CD4-positive, CD25-positive, alpha-beta regulatory T cell (primary cell): ENCODE results near the gene SRSF9. TPM values are rescaled to one million over a fixed set of nuclear protein-coding genes. Genes with fewer than 3 reads are reported as not detected.
"Not testable (repeated sequence)": the region's sequence is repeated elsewhere in the genome, so short reads cannot be mapped to it uniquely, and the experiment has no call there.

Experiments
- ATAC-seq, 2 donors: fragments of 150-1000 bp; cut with Tn5 transposase; one replicate each; pipeline ENCODE4 v1.10.0; 2021; ENCODE audit warnings: low read depth in 2 of 2, moderate number of reproducible peaks in 2 of 2, moderate library complexity in 1 of 2
- DNase-seq, 3 donors: peaks; one replicate each; pipeline versions ENCODE4 v3.0.0 to v3.0.0-alpha.2; 2012 to 2022; ENCODE audit warnings: mixed read lengths in 1 of 3
- H3K27ac ChIP-seq: one replicate; pipeline ENCODE4 v1.7.0; 2013; ENCODE audit warnings: mild to moderate bottlenecking, low read length; ENCODE audit not compliant: insufficient read depth, poor library complexity, severe bottlenecking
- H3K27me3 ChIP-seq: one replicate; pipeline ENCODE4 v1.7.0; 2013; ENCODE audit warnings: low read length; ENCODE audit not compliant: control insufficient read depth, insufficient read depth
- H3K36me3 ChIP-seq: one replicate; pipeline ENCODE4 v1.7.0; 2013; ENCODE audit warnings: mild to moderate bottlenecking, low read length, moderate library complexity; ENCODE audit not compliant: control insufficient read depth, insufficient read depth
- H3K4me1 ChIP-seq: 2 replicates; pipeline ENCODE4 v1.7.0; 2013; ENCODE audit warnings: mild to moderate bottlenecking, low read length; ENCODE audit not compliant: insufficient read depth, control insufficient read depth, poor library complexity, severe bottlenecking
- H3K4me3 ChIP-seq: one replicate; pipeline ENCODE4 v1.7.0; 2013; ENCODE audit warnings: low read depth, mild to moderate bottlenecking, low read length, moderate library complexity
- H3K9me3 ChIP-seq, 2 experiments: 1 replicate in 1 of 2; 2 replicates in 1 of 2; pipeline ENCODE4 v1.7.0; 2013; ENCODE audit warnings: low read length in 2 of 2, mild to moderate bottlenecking in 1 of 2, moderate library complexity in 1 of 2; ENCODE audit not compliant: control insufficient read depth in 2 of 2
- H3K27ac Mint-ChIP-seq, 3 donors: one replicate each; pipeline ENCODE4 v1.8.0; 2020 to 2022; ENCODE audit warnings: mild to moderate bottlenecking in 3 of 3, mixed read lengths in 3 of 3, moderate library complexity in 2 of 3
- H3K27me3 Mint-ChIP-seq: one replicate; pipeline ENCODE4 v1.8.0; 2022; ENCODE audit warnings: mild to moderate bottlenecking, mixed read lengths
- H3K36me3 Mint-ChIP-seq: one replicate; pipeline ENCODE4 v1.8.0; 2020; ENCODE audit warnings: mixed read lengths
- H3K4me1 Mint-ChIP-seq, 4 donors: one replicate each; pipeline ENCODE4 v1.8.0; 2020 to 2022; ENCODE audit warnings: mixed read lengths in 4 of 4, mild to moderate bottlenecking in 1 of 4
- H3K4me3 Mint-ChIP-seq, 4 donors: one replicate each; pipeline ENCODE4 v1.8.0; 2020 to 2022; ENCODE audit warnings: mild to moderate bottlenecking in 4 of 4, mixed read lengths in 4 of 4, moderate library complexity in 3 of 4
- H3K9me3 Mint-ChIP-seq, 7 donors: one replicate each; pipeline ENCODE4 v1.8.0; 2020 to 2022; ENCODE audit warnings: mixed read lengths in 7 of 7, mild to moderate bottlenecking in 3 of 7, moderate library complexity in 2 of 7
- polyA plus RNA-seq, 4 donors: library from polyadenylated mRNA; unstranded; fragments of 300-500 nt; fragmentation: Illumina TruSeq; gene quantifications; one replicate each; pipeline ENCODE4 v1.2.3, GENCODE V29; 2021
- total RNA-seq: library from RNA; stranded (reverse); gene quantifications from one replicate; pipeline ENCODE4 v1.2.3, GENCODE V29; 2022

The SRSF9 gene
- total and polyA plus RNA-seq, 5 donors from 2014 or later, result 138 to 193 (median 189) TPM

DNA sequence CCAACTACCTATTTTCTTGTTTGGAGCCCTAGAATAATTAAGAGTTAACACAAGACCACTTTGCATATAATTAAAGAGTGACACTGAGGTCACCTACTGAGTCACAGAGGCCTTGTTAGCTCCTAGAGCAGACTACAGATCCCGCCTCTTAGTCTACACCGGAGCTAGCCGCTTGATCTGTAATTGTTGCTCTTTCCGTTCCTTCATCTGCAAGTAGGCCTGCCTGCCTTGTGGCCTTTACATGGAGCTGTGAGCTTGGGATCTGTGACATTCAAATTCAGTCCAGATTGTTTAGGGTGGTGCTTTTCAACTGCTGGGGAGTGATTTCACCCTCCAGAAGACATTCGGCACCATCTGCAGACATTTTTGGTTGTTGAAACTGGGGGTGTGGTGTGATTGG, 20.8 kb upstream of the SRSF9 start:
- no peak overlapping the region for H3K27ac Mint-ChIP-seq
- DNase-seq (no peak), ATAC-seq (no peak)
- Histone ChIP-seq H3K36me3 (no peaks in the 10 kb centered on the region), H3K27me3 (no peaks in the 10 kb centered on the region), H3K4me1 (peaks cover 5% of the 10 kb centered on the region), H3K27ac (no peak overlapping the region), H3K9me3 (no peaks in the 10 kb centered on the region), H3K4me3 (no peak overlapping the region)
- no peaks in the 10 kb centered on the region for H3K36me3 Mint-ChIP-seq
- no peaks in the 10 kb centered on the region for H3K27me3 Mint-ChIP-seq
- peaks cover 6 to 9% (median 7%) of the 10 kb centered on the region in 4 donors for H3K4me1 Mint-ChIP-seq
- H3K9me3 Mint-ChIP-seq, result peaks cover 0 to 2% (median 0%) of the 10 kb centered on the region in 7 donors
- H3K4me3 Mint-ChIP-seq, result no peak overlapping the region

GRCh38 chr12:120489018-120489417, 19.5 kb upstream of the SRSF9 start:
- peaks cover 0 to 4% (median 2%) of the 10 kb centered on the region in 4 donors for H3K4me1 Mint-ChIP-seq
- no peak overlapping the region for H3K27ac Mint-ChIP-seq
- Histone ChIP-seq H3K9me3 (no peaks in the 10 kb centered on the region), H3K4me3 (no peak overlapping the region), H3K4me1 (no peaks in the 10 kb centered on the region), H3K27me3 (no peaks in the 10 kb centered on the region), H3K36me3 (no peaks in the 10 kb centered on the region), H3K27ac (no peak overlapping the region)
- no peaks in the 10 kb centered on the region for H3K36me3 Mint-ChIP-seq
- no peak for DNase-seq
- no peak for ATAC-seq
- H3K4me3 Mint-ChIP-seq, result peak overlapping the region in 1 of 4 donors; percentile 13
- peaks cover 0 to 2% (median 0%) of the 10 kb centered on the region in 7 donors for H3K9me3 Mint-ChIP-seq
- H3K27me3 Mint-ChIP-seq, result no peaks in the 10 kb centered on the region

DNA sequence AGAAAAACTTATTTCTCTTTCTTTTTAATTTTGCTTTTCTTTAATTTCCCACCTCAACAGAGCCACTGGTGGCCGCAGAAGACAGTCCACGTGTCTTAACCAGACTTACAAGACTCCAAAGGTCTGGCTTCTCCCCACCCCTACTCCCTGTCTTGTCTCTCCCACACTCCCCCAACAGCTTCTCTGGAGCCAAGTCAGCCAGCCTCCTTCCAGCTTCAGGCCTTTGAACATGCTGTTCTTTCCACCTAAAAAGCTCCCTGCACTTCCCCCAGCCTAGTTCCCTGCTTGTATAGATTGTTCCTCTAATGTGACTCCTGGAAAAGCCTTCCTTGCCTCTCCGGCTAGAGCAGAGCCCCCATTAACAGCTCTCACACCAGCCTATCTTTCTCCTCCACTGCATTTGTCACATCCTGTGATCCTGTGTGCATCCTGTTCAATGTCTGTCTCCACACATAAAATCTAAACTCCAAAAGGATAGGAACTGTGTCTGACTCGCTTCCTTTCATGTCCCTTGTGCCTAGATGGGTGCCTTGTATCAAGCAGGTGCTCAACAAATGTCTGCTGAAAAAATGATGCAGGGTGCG, 18.6 kb upstream of the SRSF9 start:
- H3K9me3 ChIP-seq, result no peaks in the 10 kb centered on the region
- ATAC-seq (no peak), DNase-seq (no peak)
- no peak overlapping the region for H3K4me3 Mint-ChIP-seq
- H3K36me3 Mint-ChIP-seq, result no peaks in the 10 kb centered on the region
- no peak overlapping the region for H3K27ac Mint-ChIP-seq
- H3K4me1 ChIP-seq, result no peaks in the 10 kb centered on the region
- peaks cover 0 to 4% (median 2%) of the 10 kb centered on the region in 4 donors for H3K4me1 Mint-ChIP-seq
- H3K27ac ChIP-seq, result no peak overlapping the region
- no peaks in the 10 kb centered on the region for H3K36me3 ChIP-seq
- H3K27me3 Mint-ChIP-seq, result no peaks in the 10 kb centered on the region
- no peak overlapping the region for H3K4me3 ChIP-seq
- no peaks in the 10 kb centered on the region for H3K27me3 ChIP-seq
- peaks cover 0 to 2% (median 0%) of the 10 kb centered on the region in 7 donors for H3K9me3 Mint-ChIP-seq

DNA sequence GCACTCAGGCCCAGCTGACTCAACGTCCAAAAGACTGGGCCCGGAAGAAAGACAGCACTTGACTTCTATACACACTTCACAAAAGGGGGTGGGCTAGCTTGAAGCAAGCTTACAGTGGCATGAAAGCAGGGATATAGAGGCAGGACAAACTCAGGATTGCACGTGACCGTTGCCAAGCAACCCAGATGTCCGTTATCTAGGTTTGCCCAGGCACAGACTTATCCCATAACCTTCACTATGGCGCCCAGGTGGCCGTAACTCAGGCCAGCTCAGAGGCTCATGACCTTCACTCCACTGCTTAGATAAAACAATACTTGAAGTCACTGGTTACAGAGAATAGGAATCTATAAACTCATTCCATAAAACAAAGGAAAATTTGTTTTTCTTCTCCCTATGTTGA, 18.0 kb upstream of the SRSF9 start:
- H3K27me3 ChIP-seq, H3K9me3 Mint-ChIP-seq, ATAC-seq, H3K9me3 ChIP-seq, H3K27ac Mint-ChIP-seq, H3K36me3 Mint-ChIP-seq, H3K4me3 Mint-ChIP-seq, H3K4me1 ChIP-seq, H3K27ac ChIP-seq, H3K4me1 Mint-ChIP-seq, H3K36me3 ChIP-seq, H3K27me3 Mint-ChIP-seq, DNase-seq, H3K4me3 ChIP-seq: not testable (repeated sequence)

DNA sequence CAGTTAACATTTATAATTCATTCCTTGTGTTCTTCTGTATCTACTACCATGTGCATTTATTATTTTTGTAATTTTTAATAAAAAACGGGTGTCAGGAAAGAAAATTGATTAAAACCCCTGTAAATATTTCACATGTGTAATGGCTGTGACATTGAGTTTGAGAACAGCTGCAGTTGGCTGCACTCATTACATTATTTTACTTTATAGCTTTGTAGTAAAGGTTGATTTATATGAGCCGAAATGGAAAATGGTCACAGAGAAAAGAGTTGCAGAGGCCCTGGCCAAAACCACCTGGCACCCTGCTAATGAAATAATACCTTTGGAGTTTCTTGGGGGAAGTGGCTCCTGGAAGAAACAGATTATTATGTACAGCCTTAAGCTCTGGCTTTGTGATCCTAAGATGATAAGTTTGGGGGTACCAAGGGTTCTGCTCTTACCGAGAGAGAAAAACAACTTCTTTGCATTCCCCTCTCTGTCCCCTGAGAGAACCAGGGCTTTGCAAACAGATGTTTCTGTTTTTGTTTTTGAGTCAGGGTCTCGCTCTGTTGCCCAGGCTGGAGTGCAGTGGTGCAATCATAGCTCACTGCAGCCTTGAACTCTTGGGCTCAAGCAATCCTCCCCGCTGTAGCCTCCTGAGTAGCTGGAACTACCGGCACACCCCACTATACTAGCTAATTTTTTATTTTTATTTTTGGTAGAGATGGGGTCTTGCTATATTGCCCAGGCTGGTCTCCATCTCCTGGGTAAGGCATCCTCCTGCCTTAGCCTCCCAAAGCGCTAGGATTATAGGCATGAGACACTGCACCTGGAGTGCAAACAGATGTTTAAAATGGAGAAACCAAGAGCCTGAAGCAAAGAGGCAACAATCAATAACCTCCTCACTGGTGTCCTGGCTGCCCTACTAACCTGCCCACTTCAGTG, 16.7 kb upstream of the SRSF9 start:
- no peak overlapping the region for H3K4me3 Mint-ChIP-seq
- H3K9me3 Mint-ChIP-seq, result peaks cover 0 to 2% (median 0%) of the 10 kb centered on the region in 7 donors
- peaks cover 0 to 4% (median 2%) of the 10 kb centered on the region in 4 donors for H3K4me1 Mint-ChIP-seq
- peak overlapping the region in 1 of 3 donors; percentile 5 for H3K27ac Mint-ChIP-seq
- no peak for DNase-seq
- Histone ChIP-seq H3K4me1 (no peaks in the 10 kb centered on the region), H3K9me3 (no peaks in the 10 kb centered on the region), H3K4me3 (no peak overlapping the region), H3K36me3 (no peaks in the 10 kb centered on the region), H3K27ac (no peak overlapping the region), H3K27me3 (no peaks in the 10 kb centered on the region)
- H3K36me3 Mint-ChIP-seq, result no peaks in the 10 kb centered on the region
- no peaks in the 10 kb centered on the region for H3K27me3 Mint-ChIP-seq
- ATAC-seq, result no peak

DNA sequence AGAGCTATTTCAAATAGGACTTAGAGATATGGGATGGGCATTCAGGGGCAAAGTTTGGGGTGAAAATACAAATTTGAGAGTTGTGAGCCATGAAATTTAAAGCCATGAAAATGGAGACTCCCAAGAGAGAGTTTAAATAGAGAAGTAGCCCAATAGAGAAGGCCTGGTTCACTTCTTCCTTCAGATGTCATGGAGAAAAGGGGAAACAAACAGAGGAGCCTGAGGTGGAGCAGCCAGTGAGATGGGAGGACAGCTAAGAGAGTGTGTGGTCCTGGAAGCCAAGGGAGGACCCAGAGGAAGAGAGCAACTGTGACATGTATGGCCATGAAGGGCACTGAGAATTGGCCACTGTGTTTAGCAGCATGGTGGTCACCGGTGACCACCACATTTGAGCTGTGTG, 14.1 kb upstream of the SRSF9 start:
- no peaks in the 10 kb centered on the region for H3K27me3 ChIP-seq
- no peaks in the 10 kb centered on the region for H3K27me3 Mint-ChIP-seq
- no peak overlapping the region for H3K4me3 Mint-ChIP-seq
- DNase-seq (no peak), ATAC-seq (no peak)
- H3K4me1 ChIP-seq, result no peaks in the 10 kb centered on the region
- no peaks in the 10 kb centered on the region for H3K9me3 Mint-ChIP-seq
- H3K36me3 ChIP-seq, result no peaks in the 10 kb centered on the region
- H3K4me3 ChIP-seq, result no peak overlapping the region
- no peak overlapping the region for H3K27ac ChIP-seq
- no peaks in the 10 kb centered on the region for H3K9me3 ChIP-seq
- H3K4me1 Mint-ChIP-seq, result peaks cover 0 to 4% (median 1%) of the 10 kb centered on the region in 4 donors
- peak overlapping the region in 1 of 3 donors; percentile 7 for H3K27ac Mint-ChIP-seq
- no peaks in the 10 kb centered on the region for H3K36me3 Mint-ChIP-seq

DNA sequence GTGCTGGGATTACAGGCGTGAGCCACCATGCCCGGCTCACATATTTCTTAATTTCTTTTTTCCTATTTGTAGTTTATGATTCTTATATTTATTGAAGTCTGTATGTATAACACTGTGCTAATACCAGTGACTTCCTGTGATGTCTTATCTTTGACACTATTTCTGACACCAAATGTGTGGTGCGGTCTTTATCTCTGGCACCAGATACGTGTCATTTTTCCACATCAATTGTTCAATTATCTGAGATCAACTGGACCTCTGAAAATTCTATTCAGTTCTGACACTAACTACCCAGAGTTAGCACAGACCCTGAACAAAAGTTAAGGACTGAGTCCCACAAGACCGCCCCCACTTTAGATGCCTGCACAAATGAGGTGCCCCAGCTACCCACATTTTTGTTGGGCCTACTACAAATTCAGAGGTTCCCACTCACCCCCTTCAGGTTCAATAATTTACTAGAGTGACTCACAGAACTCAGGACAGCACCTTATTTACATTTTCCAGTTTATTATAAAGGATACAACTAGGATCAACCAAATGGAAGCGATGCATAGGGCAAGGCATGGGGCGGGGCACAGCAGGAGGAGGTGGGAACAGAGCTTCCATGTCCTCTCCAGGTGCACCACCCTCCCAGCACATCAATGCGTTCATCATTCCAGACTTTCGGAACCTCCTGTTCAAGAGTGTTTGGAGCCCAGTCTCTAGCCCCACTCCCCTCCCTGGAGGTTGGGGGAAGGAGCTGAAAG, 11.6 kb upstream of the SRSF9 start:
- H3K4me3 Mint-ChIP-seq, result no peak overlapping the region
- no peak overlapping the region for H3K27ac ChIP-seq
- H3K27me3 Mint-ChIP-seq, result no peaks in the 10 kb centered on the region
- H3K36me3 Mint-ChIP-seq, result no peaks in the 10 kb centered on the region
- H3K27ac Mint-ChIP-seq, result no peak overlapping the region
- H3K27me3 ChIP-seq, result no peaks in the 10 kb centered on the region
- H3K9me3 ChIP-seq, result no peaks in the 10 kb centered on the region
- DNase-seq, result no peak
- H3K36me3 ChIP-seq, result no peaks in the 10 kb centered on the region
- no peak for ATAC-seq
- H3K4me3 ChIP-seq, result no peak overlapping the region
- no peaks in the 10 kb centered on the region for H3K4me1 ChIP-seq
- peaks cover 0 to 4% (median 1%) of the 10 kb centered on the region in 4 donors for H3K4me1 Mint-ChIP-seq
- no peaks in the 10 kb centered on the region for H3K9me3 Mint-ChIP-seq
